ENCODE results near the gene RBM14.
"Not testable (repeated sequence)": the region's sequence is repeated elsewhere in the genome, so short reads cannot be mapped to it uniquely, and the experiment has no call there.

RBM14 gene

GRCh38 chr11:66638177-66639065 lies 22.0 kb downstream of the RBM14 start, which contains the start of gene RBM4:
RBM4 (plus strand) TSS chr11:66638703; CDS start chr11:66639712, 1,009 bp downstream.
- DNase-seq: peak; percentile 99

GRCh38 chr11:66639066-66639813 lies 22.8 kb downstream of the RBM14 start:
- peak; percentile 31 for DNase-seq

- DNase-seq: not testable (repeated sequence)
Observed at GRCh38 chr11:66639814-66640340, 23.4 kb downstream of the RBM14 start.

- no peak for DNase-seq
Observed at GRCh38 chr11:66641834-66642233, 25.4 kb downstream of the RBM14 start.

GRCh38 chr11:66643745-66644437 lies 27.5 kb downstream of the RBM14 start:
- DNase-seq: no peak

GRCh38 chr11:66646828-66647227 lies 30.4 kb downstream of the RBM14 start:
- no peak for DNase-seq

- DNase-seq: no peak
Observed at GRCh38 chr11:66649903-66650302, 33.5 kb downstream of the RBM14 start.

GRCh38 chr11:66651016-66651415 lies 34.6 kb downstream of the RBM14 start:
- no peak for DNase-seq

GRCh38 chr11:66652651-66653050 lies 36.2 kb downstream of the RBM14 start:
- DNase-seq: no peak

- DNase-seq: no peak
Observed at GRCh38 chr11:66653123-66653522, 36.7 kb downstream of the RBM14 start.

GRCh38 chr11:66659763-66660162 lies 43.3 kb downstream of the RBM14 start:
- DNase-seq: no peak

- no peak for DNase-seq
Observed at GRCh38 chr11:66663741-66664296, 47.4 kb downstream of the RBM14 start.

GRCh38 chr11:66665369-66665768 lies 48.9 kb downstream of the RBM14 start:
- DNase-seq: no peak

- no peak for DNase-seq
Observed at GRCh38 chr11:66670816-66671215, 54.4 kb downstream of the RBM14 start.

GRCh38 chr11:66674964-66675602 lies 58.7 kb downstream of the RBM14 start:
- no peak for DNase-seq

- DNase-seq: no peak
Observed at GRCh38 chr11:66676282-66676919, 60.0 kb downstream of the RBM14 start.
